H9 (cell line): ENCODE results near the gene UGT1A7. TPM values are rescaled to one million over a fixed set of nuclear protein-coding genes. Genes with fewer than 3 reads are reported as not detected.

Experiments used
- DNase-seq: peaks from one replicate; pipeline ENCODE4 v3.0.0-alpha.2; 2017
- H2AFZ ChIP-seq: one replicate; pipeline ENCODE4 v1.6.1; 2013; ENCODE audit warnings: mild to moderate bottlenecking, low read length, control low read depth, moderate library complexity
- H2AK5ac ChIP-seq: 2 replicates; pipeline ENCODE4 v1.6.1; 2013; ENCODE audit warnings: low read length, control low read depth, mixed read lengths; ENCODE audit not compliant: insufficient read length
- H2BK120ac ChIP-seq: one replicate; pipeline ENCODE4 v1.6.1; 2013; ENCODE audit warnings: low read depth, mild to moderate bottlenecking, low read length, control low read depth, inconsistent platforms; ENCODE audit not compliant: poor library complexity, severe bottlenecking
- H2BK12ac ChIP-seq: 2 replicates; pipeline ENCODE4 v1.6.1; 2013; ENCODE audit warnings: low read length, control low read depth, mixed read lengths, low read depth; ENCODE audit not compliant: insufficient read length
- H2BK15ac ChIP-seq: 2 replicates; pipeline ENCODE4 v1.6.1; 2013; ENCODE audit warnings: low read depth, low read length, control low read depth
- H2BK20ac ChIP-seq: one replicate; pipeline ENCODE4 v1.6.1; 2013; ENCODE audit warnings: low read depth, mild to moderate bottlenecking, low read length, control low read depth, inconsistent platforms; ENCODE audit not compliant: poor library complexity, severe bottlenecking
- H2BK5ac ChIP-seq: 2 replicates; pipeline ENCODE4 v1.6.1; 2013; ENCODE audit warnings: low read length, control low read depth, mixed read lengths; ENCODE audit not compliant: insufficient read length
- H3K14ac ChIP-seq: 2 replicates; pipeline ENCODE4 v1.6.1; 2013; ENCODE audit warnings: low read length, control low read depth; ENCODE audit not compliant: insufficient read depth
- H3K18ac ChIP-seq: 2 replicates; pipeline ENCODE4 v1.6.1; 2013; ENCODE audit warnings: low read depth, mild to moderate bottlenecking, mixed read lengths, low read length, control low read depth; ENCODE audit not compliant: insufficient read length
- H3K23ac ChIP-seq: 2 replicates; pipeline ENCODE4 v1.6.1; 2013; ENCODE audit warnings: low read length, control low read depth, mixed read lengths, low read depth; ENCODE audit not compliant: insufficient read length
- H3K23me2 ChIP-seq: 2 replicates; pipeline ENCODE4 v1.6.1; 2013; ENCODE audit warnings: low read depth, mild to moderate bottlenecking, mixed read lengths, low read length, control low read depth; ENCODE audit not compliant: insufficient read length, poor library complexity, severe bottlenecking
- H3K27ac ChIP-seq: 2 replicates; pipeline ENCODE4 v1.5.1; 2013; ENCODE audit warnings: low read length, control low read depth, mixed read lengths, low read depth; ENCODE audit not compliant: insufficient read length
- H3K27me3 ChIP-seq: 2 replicates; pipeline ENCODE4 v1.6.1; 2013; ENCODE audit warnings: low read length, control low read depth, inconsistent platforms; ENCODE audit not compliant: insufficient read depth
- H3K4ac ChIP-seq: 2 replicates; pipeline ENCODE4 v1.6.1; 2013; ENCODE audit warnings: low read depth, mild to moderate bottlenecking, control low read depth, inconsistent platforms, low read length, moderate library complexity
- H3K4me1 ChIP-seq: 2 replicates; pipeline ENCODE4 v1.6.1; 2013; ENCODE audit warnings: low read length, control low read depth, inconsistent platforms; ENCODE audit not compliant: insufficient read depth
- H3K4me2 ChIP-seq: 2 replicates; pipeline ENCODE4 v1.6.1; 2013; ENCODE audit warnings: low read length, control low read depth, mixed read lengths; ENCODE audit not compliant: insufficient read length, insufficient read depth
- H3K56ac ChIP-seq: 2 replicates; pipeline ENCODE4 v1.6.1; 2013; ENCODE audit warnings: low read depth, mild to moderate bottlenecking, mixed read lengths, low read length, control low read depth; ENCODE audit not compliant: insufficient read length
- H3K79me1 ChIP-seq: 2 replicates; pipeline ENCODE4 v1.6.1; 2013; ENCODE audit warnings: low read depth, mild to moderate bottlenecking, moderate library complexity, low read length, control low read depth, inconsistent platforms; ENCODE audit not compliant: insufficient read depth, poor library complexity, severe bottlenecking
- H3K79me2 ChIP-seq: 2 replicates; pipeline ENCODE4 v1.6.1; 2013; ENCODE audit warnings: low read length, control low read depth, inconsistent platforms; ENCODE audit not compliant: insufficient read depth
- H3K9ac ChIP-seq: 2 replicates; pipeline ENCODE4 v1.6.1; 2013; ENCODE audit warnings: low read length, control low read depth, mixed read lengths; ENCODE audit not compliant: insufficient read length; ENCODE audit errors: extremely low read depth
- H3K9me3 ChIP-seq: one replicate; pipeline ENCODE4 v1.6.1; 2013; ENCODE audit warnings: low read depth, low read length, inconsistent platforms; ENCODE audit not compliant: control insufficient read depth
- H3T11ph ChIP-seq: one replicate; pipeline ENCODE4 v1.6.1; 2013; ENCODE audit warnings: mild to moderate bottlenecking, low read length, control low read depth, inconsistent platforms
- H4K20me1 ChIP-seq: one replicate; pipeline ENCODE4 v1.6.1; 2013; ENCODE audit not compliant: control insufficient read depth, insufficient read length, insufficient read depth
- H4K5ac ChIP-seq: 2 replicates; pipeline ENCODE4 v1.6.1; 2013; ENCODE audit warnings: low read depth, mild to moderate bottlenecking, mixed read lengths, low read length, control low read depth; ENCODE audit not compliant: insufficient read length
- H4K8ac ChIP-seq: replicated peaks from 2 replicates; pipeline ENCODE4 v1.6.1; 2013; ENCODE audit warnings: low read length, control low read depth, mixed read lengths, low read depth; ENCODE audit not compliant: insufficient read length
- H4K91ac ChIP-seq: 2 replicates; pipeline ENCODE4 v1.6.1; 2013; ENCODE audit warnings: low read depth, mild to moderate bottlenecking, moderate library complexity, mixed read lengths, low read length, control low read depth; ENCODE audit not compliant: insufficient read length
- H3K27ac Mint-ChIP-seq, 3 experiments: 2 replicates in 2 of 3; 3 replicates in 1 of 3; pipeline ENCODE4 v1.8.0; 2020 to 2021; ENCODE audit warnings: mixed read lengths in 3 of 3, mild to moderate bottlenecking in 1 of 3, moderate library complexity in 1 of 3
- H3K27me3 Mint-ChIP-seq: 2 replicates; pipeline ENCODE4 v1.8.0; 2021; ENCODE audit warnings: low read depth, mild to moderate bottlenecking, moderate library complexity, mixed read lengths
- H3K36me3 Mint-ChIP-seq, 3 experiments: 2 replicates in 2 of 3; 3 replicates in 1 of 3; pipeline ENCODE4 v1.8.0; 2020 to 2021; ENCODE audit warnings: low read depth in 3 of 3, mixed read lengths in 3 of 3; ENCODE audit not compliant: insufficient read depth in 1 of 3
- H3K4me1 Mint-ChIP-seq, 2 experiments: 2 replicates each; pipeline ENCODE4 v1.8.0; 2020; ENCODE audit warnings: mixed read lengths in 2 of 2
- H3K4me3 Mint-ChIP-seq, 2 experiments: 2 replicates in 1 of 2; 3 replicates in 1 of 2; pipeline ENCODE4 v1.8.0; 2020 to 2021; ENCODE audit warnings: mild to moderate bottlenecking in 2 of 2, mixed read lengths in 2 of 2, moderate library complexity in 1 of 2
- H3K9me3 Mint-ChIP-seq, 2 experiments: 2 replicates in 1 of 2; 3 replicates in 1 of 2; pipeline ENCODE4 v1.8.0; 2020; ENCODE audit warnings: mild to moderate bottlenecking in 2 of 2, mixed read lengths in 2 of 2, moderate library complexity in 1 of 2
- WGBS: extraction: QIAGEN DNeasy Blood & Tissue Kit; methylation state at CpG from one replicate; pipeline ENCODE4 v1.1.7; 2013; ENCODE audit warnings: missing lambda C conversion rate, low lambda C conversion rate, mixed read lengths; ENCODE audit not compliant: insufficient read length; ENCODE audit errors: extremely low coverage; 5-methylcytosine and 5-hydroxymethylcytosine counted together
- total RNA-seq: library from RNA; stranded (reverse); gene quantifications from 2 replicates; pipeline ENCODE4 v1.2.1, GENCODE V29; 2021
- TF ChIP-seq, protein P1 (sequence below): fragments of 200-600 bp; sonication (generic); conservative IDR thresholded peaks from 3 replicates; pipeline ENCODE4 v1.8.0; 2021; ENCODE audit warnings: antibody characterized with exemption, mild to moderate bottlenecking

The UGT1A7 gene
- total RNA-seq, 1 experiment from 2014 or later: not detected

- no peaks in the 10 kb centered on the region for H3K36me3 Mint-ChIP-seq
- Histone ChIP-seq H2AK5ac (no peak overlapping the region), H2BK20ac (no peak overlapping the region), H3K23me2 (no peaks in the 10 kb centered on the region), H3K9me3 (no peaks in the 10 kb centered on the region), H4K5ac (no peak overlapping the region), H4K91ac (no peak overlapping the region), H3K14ac (no peak overlapping the region), H2BK15ac (no peak overlapping the region), H3K23ac (no peak overlapping the region), H3K4ac (no peak overlapping the region), H3K27ac (no peak overlapping the region), H3K4me2 (no peak overlapping the region), H2BK12ac (no peak overlapping the region), H2BK120ac (no peak overlapping the region), H3K79me2 (no peaks in the 10 kb centered on the region), H2AFZ (no peak overlapping the region), H3K4me1 (no peaks in the 10 kb centered on the region), H4K8ac (no peak overlapping the region), H2BK5ac (no peak overlapping the region), H3K27me3 (no peaks in the 10 kb centered on the region), H4K20me1 (no peaks in the 10 kb centered on the region), H3K18ac (no peak overlapping the region), H3K79me1 (no peaks in the 10 kb centered on the region), H3K56ac (no peak overlapping the region), H3T11ph (no peak overlapping the region), H3K9ac (no peak overlapping the region)
- WGBS: no CpG with 5 or more reads among the region's 10 CpGs
- H3K9me3 Mint-ChIP-seq: peaks cover 2 to 3% of the 10 kb centered on the region in 2 experiments; a peak in 3 of 5 replicates
- peak; percentile 17 for DNase-seq
- no peak overlapping the region for H3K4me3 Mint-ChIP-seq
- H3K27ac Mint-ChIP-seq: no peak overlapping the region
- TF ChIP-seq, protein P1, sequence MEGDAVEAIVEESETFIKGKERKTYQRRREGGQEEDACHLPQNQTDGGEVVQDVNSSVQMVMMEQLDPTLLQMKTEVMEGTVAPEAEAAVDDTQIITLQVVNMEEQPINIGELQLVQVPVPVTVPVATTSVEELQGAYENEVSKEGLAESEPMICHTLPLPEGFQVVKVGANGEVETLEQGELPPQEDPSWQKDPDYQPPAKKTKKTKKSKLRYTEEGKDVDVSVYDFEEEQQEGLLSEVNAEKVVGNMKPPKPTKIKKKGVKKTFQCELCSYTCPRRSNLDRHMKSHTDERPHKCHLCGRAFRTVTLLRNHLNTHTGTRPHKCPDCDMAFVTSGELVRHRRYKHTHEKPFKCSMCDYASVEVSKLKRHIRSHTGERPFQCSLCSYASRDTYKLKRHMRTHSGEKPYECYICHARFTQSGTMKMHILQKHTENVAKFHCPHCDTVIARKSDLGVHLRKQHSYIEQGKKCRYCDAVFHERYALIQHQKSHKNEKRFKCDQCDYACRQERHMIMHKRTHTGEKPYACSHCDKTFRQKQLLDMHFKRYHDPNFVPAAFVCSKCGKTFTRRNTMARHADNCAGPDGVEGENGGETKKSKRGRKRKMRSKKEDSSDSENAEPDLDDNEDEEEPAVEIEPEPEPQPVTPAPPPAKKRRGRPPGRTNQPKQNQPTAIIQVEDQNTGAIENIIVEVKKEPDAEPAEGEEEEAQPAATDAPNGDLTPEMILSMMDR: no peak
- H3K27me3 Mint-ChIP-seq: peaks cover 26% of the 10 kb centered on the region
- no peaks in the 10 kb centered on the region for H3K4me1 Mint-ChIP-seq
These were observed 126.5 kb downstream of the UGT1A7 start for GRCh38 chr2:233807966-233808935.
